Mesenchymal stem cell (in vitro differentiated cells and primary cell): Measurements from ENCODE around the gene BMPR1A.
"Not testable (repeated sequence)": the region's sequence is repeated elsewhere in the genome, so short reads cannot be mapped to it uniquely, and the experiment has no call there.

Source experiments
- DNase-seq: peaks from one replicate; pipeline ENCODE4 v3.0.0-alpha.2; 2013
- H2AFZ ChIP-seq: one replicate; pipeline ENCODE4 v1.6.1; 2013; ENCODE audit warnings: low read depth, mild to moderate bottlenecking, control low read depth, inconsistent platforms, low read length, moderate library complexity
- H2AK5ac ChIP-seq: 2 replicates; pipeline ENCODE4 v1.6.1; 2013; ENCODE audit warnings: low read length, moderate library complexity, mild to moderate bottlenecking, inconsistent platforms; ENCODE audit not compliant: severe bottlenecking
- H2BK120ac ChIP-seq: one replicate; pipeline ENCODE4 v1.6.1; 2013; ENCODE audit warnings: low read depth, mild to moderate bottlenecking, inconsistent platforms, low read length, moderate library complexity
- H2BK12ac ChIP-seq, 2 experiments: one replicate each; pipeline ENCODE4 v1.6.1; 2013; ENCODE audit warnings: inconsistent platforms in 2 of 2, low read length in 2 of 2, mild to moderate bottlenecking in 2 of 2, moderate library complexity in 2 of 2, control low read depth in 1 of 2
- H2BK15ac ChIP-seq: one replicate; pipeline ENCODE4 v1.6.1; 2013; ENCODE audit warnings: mild to moderate bottlenecking, low read depth, inconsistent platforms; ENCODE audit not compliant: poor library complexity, severe bottlenecking
- H2BK5ac ChIP-seq: 2 replicates; pipeline ENCODE4 v1.6.1; 2013; ENCODE audit warnings: low read depth, mild to moderate bottlenecking, low read length, control low read depth, inconsistent platforms; ENCODE audit not compliant: poor library complexity, severe bottlenecking
- H3K14ac ChIP-seq, 2 experiments: one replicate each; pipeline ENCODE4 v1.6.1; 2013; ENCODE audit warnings: inconsistent platforms in 2 of 2, low read length in 2 of 2, control low read depth in 1 of 2, mild to moderate bottlenecking in 1 of 2, moderate library complexity in 1 of 2
- H3K18ac ChIP-seq, 2 experiments: one replicate each; pipeline ENCODE4 v1.6.1; 2013; ENCODE audit warnings: inconsistent platforms in 2 of 2, low read length in 2 of 2, control low read depth in 1 of 2, low read depth in 1 of 2, mild to moderate bottlenecking in 1 of 2
- H3K23ac ChIP-seq, 2 experiments: one replicate each; pipeline ENCODE4 v1.6.1; 2013; ENCODE audit warnings: inconsistent platforms in 2 of 2, low read length in 2 of 2, mild to moderate bottlenecking in 2 of 2, moderate library complexity in 2 of 2, control low read depth in 1 of 2
- H3K27ac ChIP-seq: 2 replicates; pipeline ENCODE4 v1.5.1; 2013; ENCODE audit warnings: mild to moderate bottlenecking, moderate library complexity, low read length, control low read depth, inconsistent platforms; ENCODE audit not compliant: poor library complexity, severe bottlenecking
- H3K27me3 ChIP-seq, 2 experiments: 2 replicates each; pipeline versions ENCODE4 v1.6.1 to v1.7.0; 2013; ENCODE audit warnings: low read length in 2 of 2, mild to moderate bottlenecking in 2 of 2, moderate library complexity in 2 of 2, control low read depth in 1 of 2, inconsistent platforms in 1 of 2; ENCODE audit not compliant: control insufficient read depth in 1 of 2, insufficient read depth in 1 of 2
- H3K36me3 ChIP-seq, 2 experiments: 2 replicates each; pipeline versions ENCODE4 v1.6.1 to v1.7.0; 2013; ENCODE audit warnings: low read length in 2 of 2, control low read depth in 1 of 2, inconsistent platforms in 1 of 2, low read depth in 1 of 2, mild to moderate bottlenecking in 1 of 2; ENCODE audit not compliant: insufficient read depth in 2 of 2, control insufficient read depth in 1 of 2
- H3K4ac ChIP-seq, 2 experiments: one replicate each; pipeline ENCODE4 v1.6.1; 2013; ENCODE audit warnings: inconsistent platforms in 2 of 2, low read length in 2 of 2, mild to moderate bottlenecking in 2 of 2, moderate library complexity in 2 of 2, control low read depth in 1 of 2, low read depth in 1 of 2
- H3K4me1 ChIP-seq: 2 replicates; pipeline ENCODE4 v1.6.1; 2013; ENCODE audit warnings: low read depth, low read length, control low read depth; ENCODE audit not compliant: control insufficient read depth, insufficient read depth
- H3K4me2 ChIP-seq: 2 replicates; pipeline ENCODE4 v1.6.1; 2013; ENCODE audit warnings: low read length, mild to moderate bottlenecking, inconsistent platforms; ENCODE audit not compliant: poor library complexity, severe bottlenecking
- H3K4me3 ChIP-seq, 2 experiments: 2 replicates each; pipeline versions ENCODE4 v1.5.1 to v1.7.0; 2013; ENCODE audit warnings: low read length in 2 of 2, mild to moderate bottlenecking in 2 of 2, control low read depth in 1 of 2, low read depth in 1 of 2; ENCODE audit not compliant: insufficient read depth in 1 of 2
- H3K79me1 ChIP-seq: replicated peaks from 2 replicates; pipeline ENCODE4 v1.6.1; 2013; ENCODE audit warnings: mild to moderate bottlenecking, control low read depth, low read length, inconsistent platforms; ENCODE audit not compliant: poor library complexity, severe bottlenecking
- H3K9ac ChIP-seq: 2 replicates; pipeline ENCODE4 v1.7.0; 2013; ENCODE audit warnings: mild to moderate bottlenecking, low read length, moderate library complexity
- H3K9me3 ChIP-seq: 2 replicates; pipeline ENCODE4 v1.7.0; 2013; ENCODE audit warnings: mild to moderate bottlenecking, low read length; ENCODE audit not compliant: control insufficient read depth
- H4K8ac ChIP-seq: one replicate; pipeline ENCODE4 v1.6.1; 2013; ENCODE audit warnings: inconsistent platforms, mild to moderate bottlenecking, low read length, moderate library complexity
- H4K91ac ChIP-seq: one replicate; pipeline ENCODE4 v1.6.1; 2013; ENCODE audit warnings: mild to moderate bottlenecking, low read length, inconsistent platforms
- WGBS: methylation state at CpG from one replicate; pipeline ENCODE4 v1.1.7; 2013; ENCODE audit warnings: mixed read lengths; 5-methylcytosine and 5-hydroxymethylcytosine counted together

Gene BMPR1A

GRCh38 chr10:86979296-86979818 is 222.9 kb downstream of the BMPR1A start:
- H3K27ac ChIP-seq: no peak overlapping the region
- 77% methylated on average over 4 of the region's 4 CpGs for WGBS

DNA sequence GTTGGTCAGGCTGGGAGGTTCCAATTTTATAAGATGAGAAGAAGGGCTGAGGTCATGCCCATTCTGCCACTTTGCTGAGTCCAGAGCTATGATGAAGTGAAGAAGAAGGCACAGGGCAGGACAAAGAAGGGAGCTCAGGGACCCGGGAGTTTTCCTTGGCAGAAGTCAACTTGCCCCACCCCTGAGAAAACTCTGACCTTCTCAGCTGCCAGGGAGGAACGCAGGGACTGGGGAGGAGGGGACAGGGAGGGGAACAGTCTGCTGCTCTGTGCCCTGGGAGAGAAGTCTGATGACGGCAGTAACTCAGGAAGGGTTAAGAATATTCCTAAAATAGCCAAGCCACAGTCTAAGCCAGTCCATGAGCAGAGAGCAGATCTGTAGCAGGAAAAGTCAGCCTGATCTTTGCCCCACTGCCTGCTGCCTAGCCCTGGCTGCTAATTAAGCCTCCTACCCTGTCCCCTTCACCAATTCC is 223.6 kb downstream of the BMPR1A start:
- no peak overlapping the region for H2BK12ac ChIP-seq
- H3K27ac ChIP-seq: no peak overlapping the region
- no peak overlapping the region for H2BK5ac ChIP-seq
- DNase-seq: peak; percentile 47
- no peak overlapping the region for H3K14ac ChIP-seq
- peaks cover 4% of the 10 kb centered on the region for H3K4me1 ChIP-seq
- no peaks in the 10 kb centered on the region for H3K79me1 ChIP-seq
- peak overlapping the region; percentile 54 for H3K9ac ChIP-seq
- no peaks in the 10 kb centered on the region for H3K9me3 ChIP-seq
- H3K4me2 ChIP-seq: no peak overlapping the region
- H4K91ac ChIP-seq: no peak overlapping the region
- WGBS: 27% methylated on average over 2 of the region's 3 CpGs
- no peak overlapping the region for H3K4ac ChIP-seq
- H3K27me3 ChIP-seq: no peaks in the 10 kb centered on the region
- no peak overlapping the region for H3K4me3 ChIP-seq
- H3K18ac ChIP-seq: peak overlapping the region in 1 of 2 experiments; percentile 50
- no peak overlapping the region for H2BK120ac ChIP-seq
- no peak overlapping the region for H2AK5ac ChIP-seq
- H4K8ac ChIP-seq: no peak overlapping the region
- no peak overlapping the region for H3K23ac ChIP-seq
- H3K36me3 ChIP-seq: peaks cover 0 to 4% of the 10 kb centered on the region in 2 experiments
- H2BK15ac ChIP-seq: no peak overlapping the region
- H2AFZ ChIP-seq: no peak overlapping the region

More at GRCh38 chr10:86979296-86979818, 222.9 kb downstream of the BMPR1A start:
- peak; percentile 36 for DNase-seq
- Histone ChIP-seq H3K27me3 (no peaks in the 10 kb centered on the region), H4K91ac (no peak overlapping the region), H3K79me1 (no peaks in the 10 kb centered on the region), H3K9me3 (no peaks in the 10 kb centered on the region), H2AK5ac (no peak overlapping the region), H3K4ac (no peak overlapping the region), H4K8ac (no peak overlapping the region), H3K23ac (no peak overlapping the region), H2BK120ac (no peak overlapping the region), H2BK5ac (no peak overlapping the region), H3K36me3 (peaks cover 0 to 4% of the 10 kb centered on the region in 2 experiments), H2AFZ (no peak overlapping the region), H3K4me3 (no peak overlapping the region), H3K4me1 (peaks cover 4% of the 10 kb centered on the region), H3K14ac (no peak overlapping the region), H3K18ac (peak overlapping the region in 1 of 2 experiments; percentile 57), H3K4me2 (no peak overlapping the region), H3K9ac (no peak overlapping the region), H2BK15ac (no peak overlapping the region), H2BK12ac (no peak overlapping the region)

- H3K18ac ChIP-seq, H3K27me3 ChIP-seq, H2BK12ac ChIP-seq, H3K4me2 ChIP-seq, H2BK120ac ChIP-seq, H2AFZ ChIP-seq, DNase-seq, H2BK15ac ChIP-seq, H4K91ac ChIP-seq, H3K4me1 ChIP-seq, H2BK5ac ChIP-seq, H2AK5ac ChIP-seq, H3K36me3 ChIP-seq, H3K27ac ChIP-seq, H3K23ac ChIP-seq, H3K9ac ChIP-seq, H3K14ac ChIP-seq, H3K79me1 ChIP-seq, H3K9me3 ChIP-seq, H3K4me3 ChIP-seq, H4K8ac ChIP-seq, H3K4ac ChIP-seq: not testable (repeated sequence)
- 78% methylated on average over 5 of the region's 6 CpGs for WGBS
Measured at GRCh38 chr10:86981020-86981419, 224.6 kb downstream of the BMPR1A start.

DNA sequence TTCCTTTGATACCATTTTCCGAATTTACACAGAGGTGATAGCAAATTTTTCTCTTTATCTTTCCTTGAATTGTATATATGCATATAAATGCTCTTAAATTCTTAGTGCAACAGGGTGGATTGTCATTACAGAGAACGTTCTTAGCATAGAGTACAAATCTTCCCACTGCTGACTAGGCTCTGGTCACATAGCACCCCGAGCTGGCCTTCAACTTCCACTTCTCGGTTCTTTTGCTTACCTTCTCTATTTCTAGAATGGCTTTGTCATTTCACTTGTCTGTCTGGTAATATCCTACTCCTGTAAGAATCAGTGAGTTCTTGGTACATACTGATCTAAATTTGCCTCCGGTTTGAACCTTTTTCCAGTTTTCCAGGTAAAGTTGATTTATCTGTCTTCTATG is 225.3 kb downstream of the BMPR1A start:
- H3K4me3 ChIP-seq: no peak overlapping the region
- no peak overlapping the region for H2AK5ac ChIP-seq
- H3K4ac ChIP-seq: no peak overlapping the region
- no peak overlapping the region for H4K8ac ChIP-seq
- H2BK15ac ChIP-seq: no peak overlapping the region
- H3K36me3 ChIP-seq: peaks cover 0 to 4% of the 10 kb centered on the region in 2 experiments
- no peak overlapping the region for H3K23ac ChIP-seq
- no peak overlapping the region for H2AFZ ChIP-seq
- H2BK120ac ChIP-seq: no peak overlapping the region
- H3K14ac ChIP-seq: no peak overlapping the region
- H3K9me3 ChIP-seq: no peaks in the 10 kb centered on the region
- DNase-seq: no peak
- H3K79me1 ChIP-seq: no peaks in the 10 kb centered on the region
- no peak overlapping the region for H2BK5ac ChIP-seq
- no peak overlapping the region for H2BK12ac ChIP-seq
- no peak overlapping the region for H4K91ac ChIP-seq
- WGBS: 88% methylated on average over 2 of the region's 5 CpGs
- no peak overlapping the region for H3K9ac ChIP-seq
- H3K4me1 ChIP-seq: peaks cover 4% of the 10 kb centered on the region
- no peak overlapping the region for H3K4me2 ChIP-seq
- no peak overlapping the region for H3K27ac ChIP-seq
- H3K27me3 ChIP-seq: no peaks in the 10 kb centered on the region
- H3K18ac ChIP-seq: no peak overlapping the region
